Limb (tissue), 2 donors: ENCODE measurements around the gene CD177.
"Not testable (repeated sequence)": the region's sequence is repeated elsewhere in the genome, so short reads cannot be mapped to it uniquely, and the experiment has no call there.

Experiments
- DNase-seq, 2 donors: peaks; one replicate each; pipeline ENCODE4 v3.0.0-alpha.2; 2016; ENCODE audit errors: extremely low spot score in 2 of 2

CD177 gene

GRCh38 chr19:43353606-43354304 lies at the start of gene CD177:
Gene CD177 (plus strand): TSS chr19:43353686. CDS start chr19:43353715, 29 bp downstream.
- DNase-seq: no peak

GRCh38 chr19:43305642-43306041 lies 47.8 kb upstream of the CD177 start:
- DNase-seq: no peak

GRCh38 chr19:43306097-43306496 lies 47.4 kb upstream of the CD177 start:
- no peak for DNase-seq

- no peak for DNase-seq
Measured at GRCh38 chr19:43308244-43308815, 45.2 kb upstream of the CD177 start.

- no peak for DNase-seq
Measured at GRCh38 chr19:43309466-43309865, 44.0 kb upstream of the CD177 start.

- no peak for DNase-seq
Measured at GRCh38 chr19:43310221-43310620, 43.3 kb upstream of the CD177 start.

GRCh38 chr19:43311256-43311655 lies 42.2 kb upstream of the CD177 start:
- no peak for DNase-seq

GRCh38 chr19:43311706-43312105 lies 41.8 kb upstream of the CD177 start:
- DNase-seq: no peak

GRCh38 chr19:43313711-43314495 lies 39.6 kb upstream of the CD177 start:
- no peak for DNase-seq

GRCh38 chr19:43315851-43316250 lies 37.6 kb upstream of the CD177 start:
- DNase-seq: no peak

- DNase-seq: no peak
Measured at GRCh38 chr19:43316591-43317319, 36.7 kb upstream of the CD177 start.

GRCh38 chr19:43318203-43318602 lies 35.3 kb upstream of the CD177 start:
- no peak for DNase-seq

- no peak for DNase-seq
Measured at GRCh38 chr19:43318796-43319314, 34.6 kb upstream of the CD177 start.

- no peak for DNase-seq
Measured at GRCh38 chr19:43320546-43320945, 32.9 kb upstream of the CD177 start.

- DNase-seq: not testable (repeated sequence)
Measured at GRCh38 chr19:43326761-43327160, 26.7 kb upstream of the CD177 start.

- not testable (repeated sequence) for DNase-seq
Measured at GRCh38 chr19:43328561-43328960, 24.9 kb upstream of the CD177 start.

GRCh38 chr19:43329049-43329448 lies 24.4 kb upstream of the CD177 start:
- not testable (repeated sequence) for DNase-seq

GRCh38 chr19:43329989-43330388 lies 23.5 kb upstream of the CD177 start:
- DNase-seq: no peak

GRCh38 chr19:43330726-43331434 lies 22.6 kb upstream of the CD177 start:
- no peak for DNase-seq

- no peak for DNase-seq
Measured at GRCh38 chr19:43331435-43332010, 22.0 kb upstream of the CD177 start.
